ENCODE measurements around the gene SOS1.

DNA sequence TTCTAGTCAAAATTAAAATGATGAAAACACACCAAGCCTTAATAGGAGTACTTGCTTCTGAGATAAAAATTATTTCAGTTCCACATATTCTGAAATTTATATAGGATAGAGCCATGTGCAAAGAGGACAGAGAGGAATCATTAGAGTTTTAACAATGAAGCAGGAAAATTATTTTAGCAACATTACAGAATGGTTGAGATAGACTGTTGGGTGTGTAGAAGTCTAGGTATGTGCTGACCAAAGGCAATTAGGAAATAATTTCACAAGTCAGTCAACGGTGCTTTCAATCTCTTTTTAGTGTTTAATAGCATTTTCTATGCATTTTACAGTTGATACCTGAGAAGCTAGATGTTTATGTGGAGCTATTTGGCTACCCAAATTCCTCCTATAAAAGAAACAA lies 25.2 kb downstream of the SOS1 start:
- TF ChIP-seq POLR2A (IDR thresholded peaks at IDR 0.05; ENCODE audit: low read length) (no peak), GATA1 (IDR thresholded peaks at IDR 0.05; ENCODE audit: low read depth, low read length) (no peak)
